Inflammatory macrophage treated with lipopolysaccharide for 1 hour (primary cell): Measurements from ENCODE around the gene TPX2.
"Not testable (repeated sequence)": the region's sequence is repeated elsewhere in the genome, so short reads cannot be mapped to it uniquely, and the experiment has no call there.

Source experiments
- DNase-seq, 2 donors: peaks; one replicate each; pipeline ENCODE4 v3.0.0-alpha.2; 2020 to 2022

TPX2 gene

DNA sequence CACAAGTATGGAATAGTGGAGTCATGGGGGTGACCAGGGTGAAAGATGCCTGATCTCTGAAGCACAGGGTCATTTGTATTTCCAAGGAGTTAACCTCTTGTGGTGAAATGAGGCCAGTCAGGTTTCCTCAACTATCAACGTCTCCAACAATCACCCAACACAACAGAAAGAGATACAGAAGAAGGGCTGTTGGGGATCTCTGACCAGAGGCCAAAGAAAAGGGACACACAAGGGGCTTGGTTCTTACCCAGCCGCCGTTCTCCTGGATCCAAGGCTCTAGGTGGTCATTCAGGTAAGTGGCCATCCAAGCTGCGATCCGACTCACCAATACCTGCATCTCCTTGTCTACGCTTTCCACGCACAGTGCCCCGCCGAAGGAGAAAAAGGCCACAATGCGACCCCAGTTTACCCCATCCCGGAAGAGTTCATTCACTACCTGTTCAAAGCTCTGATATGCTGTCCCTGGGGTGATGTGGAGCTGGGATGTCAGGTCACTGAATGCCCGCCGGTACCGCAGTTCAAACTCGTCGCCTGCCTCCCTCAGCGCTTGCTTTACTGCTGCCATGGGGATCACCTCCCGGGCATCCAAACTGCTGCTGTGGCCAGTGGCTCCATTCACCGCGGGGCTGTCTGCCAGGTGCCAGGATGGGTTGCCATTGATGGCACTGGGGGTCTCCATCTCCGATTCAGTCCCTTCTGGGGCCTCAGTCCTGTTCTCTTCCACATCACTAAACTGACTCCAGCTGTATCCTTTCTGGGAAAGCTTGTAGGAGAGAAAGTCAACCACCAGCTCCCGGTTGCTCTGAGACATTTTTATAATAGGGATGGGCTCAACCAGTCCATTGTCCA, 17.5 kb upstream of the TPX2 start:
- no peak for DNase-seq

DNA sequence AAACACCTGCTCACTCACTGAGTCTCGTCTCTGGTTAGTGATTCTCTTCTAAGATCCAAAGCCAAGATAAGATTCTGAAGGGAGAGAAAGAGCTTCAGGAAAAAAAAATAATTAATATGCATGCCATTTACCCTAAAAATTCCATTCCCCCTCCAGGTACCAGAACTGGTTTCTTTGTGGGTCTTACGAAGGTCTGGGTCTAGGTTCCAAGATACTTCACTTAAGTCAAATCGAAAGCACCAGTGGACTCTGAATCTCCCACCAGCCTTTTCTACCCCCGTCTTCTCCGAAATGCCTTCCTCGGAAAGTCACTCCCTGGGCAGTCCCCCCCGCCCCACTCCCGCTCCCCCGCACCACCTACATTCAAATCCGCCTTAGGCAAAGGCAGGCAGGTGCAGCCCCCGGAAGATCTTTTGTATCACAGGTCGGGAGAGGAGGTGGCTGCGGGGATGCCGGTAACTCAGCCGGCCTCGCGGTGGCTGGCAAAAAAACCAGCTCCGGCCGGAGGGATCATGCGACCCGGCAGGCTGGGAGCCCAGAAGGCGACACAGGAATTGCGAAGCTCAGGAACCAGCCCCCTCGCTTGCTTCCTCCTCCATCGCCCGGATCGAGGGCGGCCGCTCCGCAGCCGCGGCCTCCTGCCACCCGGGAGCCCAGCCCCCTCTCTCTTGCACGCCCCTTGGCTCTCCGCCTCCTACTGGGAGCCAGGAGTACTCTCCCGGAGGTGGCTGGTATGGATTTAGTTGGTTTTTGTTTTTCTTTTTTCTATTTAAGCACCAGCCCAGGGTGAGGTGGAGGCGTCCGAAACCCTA, 16.6 kb upstream of the TPX2 start, which contains the start of gene BCL2L1:
BCL2L1 (minus strand) TSS at position 612 of the 812 bp plus-strand sequence. CDS start 650 bp downstream, outside the sequence.
- DNase-seq, result peak; percentile 85 to 92

- no peak for DNase-seq
Observed at GRCh38 chr20:31723069-31723318, 16.1 kb upstream of the TPX2 start.

- DNase-seq, result peak; percentile 94 to 96
Observed at GRCh38 chr20:31723319-31724078, 15.6 kb upstream of the TPX2 start.

GRCh38 chr20:31731321-31731717, 7.8 kb upstream of the TPX2 start:
- no peak for DNase-seq

DNA sequence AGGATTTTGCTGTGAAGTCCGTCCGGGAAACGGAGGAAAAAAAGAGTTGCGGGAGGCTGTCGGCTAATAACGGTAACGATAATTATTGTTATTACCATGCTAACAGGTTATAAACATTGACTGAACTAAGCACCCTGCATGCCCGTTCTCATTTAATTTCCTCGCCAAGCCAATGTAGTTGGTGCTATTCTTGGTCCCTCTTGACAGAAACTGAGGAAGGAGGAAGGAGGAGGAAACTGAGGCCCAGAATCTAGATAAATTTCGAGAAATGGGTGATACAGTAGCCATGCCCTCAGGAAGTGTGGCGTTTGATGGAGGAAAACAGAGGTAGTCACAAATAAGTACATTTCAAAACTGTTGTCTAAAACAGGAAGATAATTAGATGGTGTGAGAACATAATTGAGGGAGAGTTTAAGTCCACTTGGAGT, 474 bp downstream of the TPX2 start:
- peak in 1 of 2 donors; percentile 6 for DNase-seq

DNA sequence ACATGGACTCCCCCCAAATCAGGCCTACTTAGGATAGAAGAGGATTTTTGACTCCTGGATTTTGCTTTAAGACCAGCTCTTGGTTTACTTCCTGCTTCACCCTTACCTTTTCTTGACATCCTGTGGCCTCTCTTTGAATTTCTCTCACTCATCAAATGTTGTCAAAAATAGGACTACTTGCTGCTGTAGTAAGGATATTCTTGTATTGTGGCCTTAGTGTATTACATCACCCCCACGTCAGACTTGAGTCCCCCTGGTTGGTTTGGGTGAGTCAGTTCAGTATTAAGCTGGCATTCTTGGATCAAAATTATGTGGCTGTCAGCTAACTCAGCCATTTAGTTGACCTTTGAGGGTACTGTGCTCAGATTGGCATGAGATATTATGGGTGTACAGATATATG, 1.1 kb downstream of the TPX2 start:
- DNase-seq, result peak in 1 of 2 donors; percentile 13

GRCh38 chr20:31740656-31741323, 1.7 kb downstream of the TPX2 start:
- DNase-seq, result no peak

DNA sequence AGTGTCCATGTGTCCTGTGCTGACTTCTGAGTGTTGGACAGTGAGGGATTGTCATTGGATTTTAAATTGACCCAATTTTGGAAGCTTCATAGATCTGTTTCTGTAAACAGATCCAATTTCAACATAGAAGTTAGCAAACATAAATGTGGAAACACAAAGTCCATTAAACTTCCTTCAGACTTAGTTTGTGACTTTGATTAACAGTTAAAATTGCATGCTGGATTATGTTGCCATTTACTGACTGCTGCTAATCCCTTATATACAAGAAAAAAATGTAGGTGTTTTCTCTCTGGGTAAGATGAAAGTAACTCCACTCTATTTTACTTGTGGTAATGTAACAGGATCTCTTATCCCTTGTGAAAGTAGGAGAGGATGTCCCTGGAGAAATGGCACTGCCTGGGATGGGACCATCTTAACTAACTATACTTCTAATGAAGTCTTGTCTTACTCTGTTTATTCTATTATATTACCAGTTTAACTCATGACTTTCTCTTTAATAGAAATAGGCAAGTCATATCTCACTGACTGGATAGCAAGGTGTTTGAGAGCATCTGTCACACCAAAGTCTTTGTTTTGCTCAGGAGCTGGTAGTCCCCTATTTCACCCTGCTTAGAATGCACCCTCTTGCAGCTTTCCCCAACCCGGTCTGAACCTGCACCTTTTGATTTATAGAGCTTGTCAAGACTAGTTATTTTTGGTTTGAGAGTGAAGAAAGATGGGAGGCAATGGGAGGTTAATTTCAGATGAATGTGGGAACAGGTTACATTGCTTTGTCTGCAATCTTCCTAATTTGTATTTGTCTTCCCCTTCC, 7.2 kb downstream of the TPX2 start:
- DNase-seq, result no peak

DNA sequence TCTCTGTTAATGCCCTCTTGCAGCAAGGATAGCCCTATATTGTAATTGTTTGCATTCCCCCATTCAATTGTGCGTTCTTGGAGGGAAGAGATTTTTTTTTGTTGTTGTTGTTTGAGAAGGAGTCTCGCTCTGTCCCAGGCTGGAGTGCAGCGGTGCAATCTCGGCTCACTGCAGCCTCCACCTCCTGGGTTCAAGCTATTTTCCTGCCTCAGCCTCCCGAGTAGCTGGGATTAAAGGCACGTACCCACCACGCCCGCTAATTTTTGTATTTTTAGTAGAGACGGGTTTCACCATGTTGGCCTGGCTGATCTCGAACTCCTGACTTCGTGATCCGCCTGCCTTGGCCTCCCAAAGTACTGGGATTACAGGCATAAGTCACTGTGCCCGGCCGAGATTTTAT, 7.9 kb downstream of the TPX2 start:
- not testable (repeated sequence) for DNase-seq

GRCh38 chr20:31747640-31748039, 8.6 kb downstream of the TPX2 start:
- DNase-seq, result no peak

DNA sequence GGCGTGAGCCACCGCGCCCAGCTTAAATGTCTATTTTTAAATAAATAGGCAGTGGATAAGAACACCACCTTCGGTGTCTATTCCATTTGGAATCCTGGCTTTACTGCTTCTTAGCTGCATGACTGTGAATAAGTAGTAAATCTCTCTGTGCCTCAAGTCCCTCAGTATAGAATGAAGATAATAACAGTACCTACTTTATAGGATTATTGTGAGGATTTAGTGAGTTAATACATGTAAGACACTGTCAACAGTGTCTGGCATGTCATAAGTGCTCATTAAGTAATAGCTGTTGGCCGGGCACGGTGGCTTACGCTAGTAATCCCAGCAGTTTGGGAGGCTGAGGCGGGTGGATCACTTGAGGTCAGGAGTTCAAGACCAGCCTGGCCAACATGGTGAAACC, 10.1 kb downstream of the TPX2 start:
- DNase-seq, result no peak

- DNase-seq, result no peak
Observed at GRCh38 chr20:31751126-31751525, 12.0 kb downstream of the TPX2 start.

- no peak for DNase-seq
Observed at GRCh38 chr20:31757254-31757653, 18.2 kb downstream of the TPX2 start.

GRCh38 chr20:31758521-31758920, 19.4 kb downstream of the TPX2 start:
- DNase-seq, result no peak

- no peak for DNase-seq
Observed at GRCh38 chr20:31758991-31759390, 19.9 kb downstream of the TPX2 start.

- DNase-seq, result no peak
Observed at GRCh38 chr20:31759836-31760518, 20.9 kb downstream of the TPX2 start.

DNA sequence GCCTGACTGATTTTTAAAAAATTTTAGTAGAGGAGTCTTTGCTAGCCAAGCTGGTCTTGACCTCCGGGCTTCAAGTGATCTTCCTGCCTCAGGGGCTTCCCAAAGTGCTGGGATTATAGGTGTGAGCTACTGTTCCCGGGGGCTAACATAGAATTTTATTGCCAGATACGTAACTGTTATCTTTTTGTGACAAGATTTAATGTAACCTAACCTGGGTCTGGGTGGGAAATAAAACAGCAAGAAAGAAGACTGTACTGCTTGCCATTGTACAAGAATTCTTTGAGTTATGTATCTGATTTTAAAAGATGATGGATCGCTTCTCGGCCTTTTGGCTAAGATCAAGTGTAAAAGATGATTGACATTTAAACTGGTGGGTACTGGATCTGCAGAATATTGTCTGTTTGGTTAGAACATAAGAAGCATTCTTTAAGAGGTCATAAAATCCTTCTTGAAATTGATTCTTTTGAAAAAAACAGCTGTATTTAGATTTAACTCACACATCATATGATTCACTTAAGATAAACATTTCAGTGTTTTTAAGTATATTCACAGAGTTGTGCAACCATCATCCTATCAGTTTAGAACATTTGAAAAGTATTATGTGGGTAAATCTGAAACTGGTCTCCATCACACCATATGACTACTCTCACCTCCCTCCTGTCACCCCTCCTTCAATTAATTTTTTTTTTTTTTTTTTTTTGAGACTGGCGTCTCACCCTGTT, 21.6 kb downstream of the TPX2 start:
- no peak for DNase-seq

DNA sequence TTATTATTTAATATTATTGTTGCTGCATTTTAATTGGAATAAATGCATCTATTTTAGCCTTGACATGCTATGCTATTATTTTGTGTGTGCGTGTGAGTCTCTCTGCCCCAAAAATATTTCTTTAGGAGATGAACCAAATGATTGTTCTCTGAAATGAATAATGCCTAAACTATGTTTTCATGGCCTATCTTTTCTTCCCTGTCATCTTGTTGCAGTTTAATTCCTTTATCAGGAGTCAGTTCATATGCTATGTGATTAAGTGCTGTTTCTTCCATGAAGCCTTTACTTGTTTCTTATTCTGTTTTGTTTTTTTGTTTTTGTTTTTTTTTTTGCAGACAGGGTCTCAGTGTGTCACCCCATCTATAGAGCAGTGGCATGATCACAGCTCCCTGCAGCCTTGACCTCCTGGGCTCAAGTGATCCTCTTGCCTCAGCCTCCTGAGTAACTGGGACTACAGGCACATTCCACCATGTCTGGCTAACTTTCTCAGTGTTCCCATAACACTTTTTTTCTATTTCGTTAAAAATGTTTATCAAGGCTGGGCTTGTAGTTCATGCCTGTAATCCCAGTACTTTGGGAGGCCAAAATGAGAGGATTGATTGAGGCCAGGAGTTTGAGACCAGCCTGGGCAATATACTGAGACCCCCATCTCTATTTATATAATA, 25.7 kb downstream of the TPX2 start:
- DNase-seq, result no peak

DNA sequence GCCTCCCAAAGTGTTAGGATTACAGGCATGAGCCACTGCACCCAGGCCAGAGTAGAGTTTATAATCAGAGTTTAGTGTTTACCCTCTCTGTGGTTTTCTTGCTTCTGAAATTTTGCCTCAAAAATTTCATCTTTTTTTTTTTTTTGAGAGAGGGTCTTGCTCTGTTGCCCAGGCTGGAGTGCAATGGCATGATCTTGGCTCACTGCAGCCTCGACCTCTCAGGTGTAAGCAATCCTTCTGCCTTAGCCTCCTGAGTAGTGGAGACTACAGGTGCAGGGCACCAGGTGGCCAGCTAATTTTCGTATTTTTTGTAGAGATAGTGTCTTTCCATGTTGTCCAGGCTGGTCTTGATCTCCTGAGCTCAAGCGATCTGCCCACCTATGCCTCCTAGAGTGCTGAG, 28.7 kb downstream of the TPX2 start:
- DNase-seq, result no peak
